Ramos (cell line): ENCODE data around the gene CPNE2.

ENCODE experiments used
- in situ Hi-C: fragments of 300-500 bp; cut with MboI; formaldehyde crosslinking; loops from one replicate; pipeline ENCODE4 v1.14.3; 2022; ENCODE audit warnings: low sequenced_read_pairs; ENCODE audit not compliant: unreplicated experiment

The CPNE2 gene

DNA sequence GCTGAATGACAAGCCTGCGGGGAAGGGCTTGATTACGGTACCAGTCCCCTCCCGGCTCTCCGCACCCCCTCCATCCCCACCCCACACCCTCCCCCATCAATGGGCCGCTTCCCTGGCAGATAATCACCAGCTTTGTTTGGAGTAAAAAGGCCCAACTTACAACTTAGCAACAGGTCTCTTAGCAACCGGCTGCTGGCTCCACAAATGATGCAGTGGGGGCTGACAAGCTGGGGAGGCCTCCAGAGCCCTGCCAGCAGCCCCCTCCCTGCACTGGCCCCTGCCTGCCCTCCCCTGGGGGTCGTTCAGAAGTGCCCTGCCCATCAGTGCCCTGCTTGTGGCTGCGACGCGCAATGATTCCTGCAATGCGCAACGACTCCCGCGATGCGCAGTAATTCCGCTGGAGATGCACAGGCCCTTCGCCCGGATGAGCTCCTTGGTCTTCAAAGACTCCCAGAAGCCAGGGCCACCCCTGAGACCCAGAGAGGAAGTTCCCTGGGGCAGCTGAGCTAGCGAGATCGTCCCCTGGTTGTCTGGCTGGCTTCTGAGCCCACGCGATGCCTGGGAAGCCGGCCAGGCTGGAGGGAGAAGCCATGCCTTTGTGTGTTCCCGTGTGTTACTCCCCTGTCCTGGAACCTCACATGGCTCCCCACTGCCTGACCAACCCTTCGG, 23.3 kb downstream of the CPNE2 start:
- in situ Hi-C loops, result no loop called here

DNA sequence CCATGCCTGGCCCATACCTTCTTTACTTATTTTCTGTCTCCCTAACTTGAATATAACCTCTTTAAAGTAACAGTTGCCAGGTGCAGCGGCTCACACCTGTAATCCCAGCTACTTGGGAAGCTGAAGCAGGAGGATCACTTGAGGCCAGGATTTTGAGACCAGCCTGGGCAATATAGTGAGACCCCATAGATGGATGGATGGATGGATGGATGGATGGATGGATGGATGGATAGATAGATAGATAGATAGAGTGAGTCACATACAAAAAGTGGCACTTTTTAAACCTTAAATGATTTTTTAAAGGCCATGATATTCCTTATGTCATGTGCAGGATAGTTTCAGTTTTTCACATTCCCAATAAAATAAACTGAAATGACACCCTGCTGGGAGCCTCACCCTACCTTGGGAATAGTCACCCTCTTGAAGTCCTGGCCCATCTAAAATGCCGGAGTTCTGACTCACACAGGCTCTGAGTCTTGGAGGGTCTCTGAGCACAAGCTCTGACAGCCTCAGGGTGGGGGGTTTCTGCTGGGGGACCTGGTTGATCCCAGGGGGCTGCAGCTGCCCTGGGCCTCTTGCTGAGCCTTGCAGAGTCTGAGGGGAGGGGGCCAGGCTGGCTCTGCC, 26.2 kb downstream of the CPNE2 start:
- in situ Hi-C loops, result no loop called here

DNA sequence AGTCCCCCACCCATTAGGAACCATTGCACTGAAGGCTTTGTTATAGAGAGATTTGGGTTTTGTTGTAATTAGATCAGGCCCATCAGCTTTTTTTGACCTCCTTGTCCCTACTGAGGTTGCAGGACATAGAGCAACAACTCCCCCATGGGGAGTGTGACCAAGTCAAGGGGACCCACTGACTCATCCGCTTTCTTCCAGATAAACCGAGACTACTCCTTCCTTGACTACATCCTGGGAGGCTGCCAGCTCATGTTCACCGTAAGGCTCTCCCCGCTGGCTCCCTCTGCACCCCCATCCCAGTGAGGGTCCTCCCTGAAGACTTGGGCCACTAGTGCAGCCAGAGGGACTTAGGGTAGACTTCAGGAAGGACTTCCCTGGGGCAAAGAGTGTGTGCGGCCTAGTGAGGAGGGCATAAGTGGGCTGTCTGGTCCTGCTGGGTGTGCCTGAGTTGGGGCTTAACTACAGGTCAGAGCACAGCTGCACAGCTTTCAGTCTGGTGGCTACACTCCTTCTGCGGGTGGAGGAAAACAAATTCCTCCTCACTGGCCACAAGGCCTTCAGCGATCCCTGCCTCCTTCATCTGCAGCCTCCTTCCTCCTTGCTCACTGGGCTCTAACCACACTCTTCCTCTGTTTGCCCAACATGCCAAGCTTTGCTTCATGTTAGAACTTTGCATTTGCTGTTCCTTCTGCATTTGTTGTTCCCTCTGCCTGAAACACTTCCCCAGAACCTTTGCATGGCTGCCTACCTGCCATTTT, 31.0 kb downstream of the CPNE2 start:
- in situ Hi-C loops, result no loop called here

DNA sequence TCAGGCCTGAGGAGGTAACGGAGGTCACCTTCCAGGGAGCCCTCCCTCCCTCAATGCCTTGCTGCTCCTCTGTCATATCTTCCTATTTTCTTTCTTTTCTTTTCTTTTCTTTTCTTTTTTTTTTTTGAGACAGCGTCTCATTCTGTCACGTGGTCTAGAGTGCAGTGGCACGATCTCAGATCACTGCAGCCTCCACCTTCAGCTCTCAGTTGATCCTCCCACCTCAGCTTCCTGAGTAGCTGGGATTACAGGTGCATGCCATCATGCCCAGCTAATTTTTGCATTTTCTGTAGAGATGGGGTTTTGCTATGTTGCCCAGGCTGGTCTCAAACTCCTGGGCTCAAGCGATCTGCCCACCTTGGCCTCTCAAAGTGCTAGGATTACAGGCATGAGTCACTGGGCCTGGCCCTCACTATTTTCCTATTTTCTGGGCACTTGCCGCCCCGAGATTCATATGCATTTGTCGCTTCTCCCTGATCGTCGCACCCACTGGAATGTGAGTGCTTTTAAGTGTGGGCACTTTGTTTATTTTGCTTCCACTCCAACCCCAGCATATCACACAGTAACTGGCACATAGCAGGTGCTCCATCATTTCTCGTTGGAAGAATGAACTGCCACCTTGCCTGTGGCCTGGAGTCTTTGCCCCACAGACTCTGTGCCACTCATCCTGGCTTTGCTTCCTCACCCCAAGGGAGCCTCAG, 31.7 kb downstream of the CPNE2 start:
- in situ Hi-C loops, result no loop called here

DNA sequence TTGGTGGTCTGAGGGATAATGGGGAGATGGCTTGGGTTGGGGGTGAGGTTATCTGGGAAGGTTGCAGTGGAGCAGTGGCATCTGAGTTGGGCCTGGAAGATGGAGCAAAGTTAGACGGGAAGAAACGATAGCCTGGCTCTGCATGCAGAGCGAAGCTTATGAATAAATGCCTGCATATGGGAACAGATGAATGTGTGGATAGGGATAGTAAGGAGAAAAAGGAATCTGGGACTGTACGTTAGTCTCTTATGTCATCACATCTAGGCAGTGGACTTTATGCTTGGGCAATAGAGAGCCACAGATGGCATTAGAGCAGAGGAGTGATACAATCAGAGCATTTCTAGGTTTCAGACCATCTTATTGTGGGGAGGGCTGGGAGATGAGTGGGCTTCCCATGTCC, 33.0 kb downstream of the CPNE2 start:
- in situ Hi-C loops, result no loop called here

DNA sequence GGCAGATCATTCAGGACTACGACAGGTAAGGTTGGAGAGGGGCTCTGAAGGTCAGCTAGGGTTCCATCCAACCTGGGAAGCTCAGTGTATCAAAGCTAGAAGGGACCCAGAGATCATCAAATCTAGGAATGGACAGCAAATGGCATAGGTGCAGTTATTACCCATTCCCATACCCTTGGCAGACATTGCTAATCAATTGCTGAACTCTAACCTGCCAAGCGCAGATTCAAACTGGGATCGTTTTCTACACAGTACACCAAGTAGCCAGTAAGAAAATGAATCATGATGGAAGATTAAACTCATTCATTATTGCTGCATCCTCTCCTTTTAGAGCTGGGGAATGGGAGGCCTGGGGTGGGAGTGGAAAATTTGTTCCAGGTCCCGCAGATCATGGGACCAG, 33.6 kb downstream of the CPNE2 start:
- in situ Hi-C loops, result no loop called here

DNA sequence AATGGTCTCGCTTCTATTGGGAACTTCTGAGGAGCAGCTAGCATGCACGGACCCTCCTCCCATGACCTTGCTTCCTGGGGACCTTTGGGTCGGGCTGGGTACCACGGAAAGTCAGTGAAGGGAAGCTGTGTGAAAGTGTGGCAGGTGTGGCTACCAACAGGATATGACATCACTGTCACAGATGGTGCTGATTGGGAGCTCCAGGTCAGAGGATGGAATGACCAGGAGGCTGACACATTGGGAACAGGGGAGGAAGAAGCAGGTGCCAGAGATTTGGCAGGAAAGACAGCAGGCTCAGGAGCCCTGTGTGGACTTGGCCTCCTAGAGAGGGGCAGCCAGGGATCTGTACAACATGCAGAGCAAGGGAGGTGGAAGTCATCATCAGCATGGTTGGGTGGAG, 34.0 kb downstream of the CPNE2 start:
- in situ Hi-C loops, result no loop called here

DNA sequence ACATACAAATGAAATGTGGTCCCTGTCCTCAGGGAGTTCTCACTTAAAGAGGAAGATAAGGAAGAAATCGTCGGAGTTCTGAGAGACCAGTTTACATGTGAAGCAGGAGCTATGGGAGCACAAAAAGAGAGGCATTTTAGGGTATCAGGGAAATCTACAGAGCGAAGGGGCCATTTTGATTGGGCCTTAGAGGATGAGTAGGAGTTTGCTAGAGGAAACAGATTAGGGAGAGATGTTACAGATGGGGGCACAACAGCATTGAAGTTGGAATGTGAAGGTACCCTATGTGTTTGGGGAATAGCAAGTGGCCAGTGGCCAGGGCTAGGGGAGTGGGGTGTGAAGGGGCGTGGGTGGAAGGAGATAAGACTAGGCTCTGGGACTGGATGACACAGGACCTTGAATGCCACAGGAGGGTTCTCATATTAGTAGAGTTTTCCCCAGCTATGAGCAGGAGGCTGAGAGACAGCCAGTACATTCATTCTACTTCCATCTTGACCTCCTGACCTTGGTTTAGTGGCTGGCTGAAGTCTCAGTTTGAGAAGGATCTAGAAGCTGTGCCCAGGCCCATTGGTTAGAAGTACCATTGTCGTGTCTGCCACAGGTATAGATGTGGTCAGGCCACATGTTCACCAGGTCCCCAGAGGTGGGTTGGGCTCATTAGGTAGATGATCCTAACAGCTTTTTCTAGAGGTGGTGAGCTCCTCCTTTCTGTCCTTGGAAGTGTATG, 34.8 kb downstream of the CPNE2 start:
- in situ Hi-C loops, result no loop called here

DNA sequence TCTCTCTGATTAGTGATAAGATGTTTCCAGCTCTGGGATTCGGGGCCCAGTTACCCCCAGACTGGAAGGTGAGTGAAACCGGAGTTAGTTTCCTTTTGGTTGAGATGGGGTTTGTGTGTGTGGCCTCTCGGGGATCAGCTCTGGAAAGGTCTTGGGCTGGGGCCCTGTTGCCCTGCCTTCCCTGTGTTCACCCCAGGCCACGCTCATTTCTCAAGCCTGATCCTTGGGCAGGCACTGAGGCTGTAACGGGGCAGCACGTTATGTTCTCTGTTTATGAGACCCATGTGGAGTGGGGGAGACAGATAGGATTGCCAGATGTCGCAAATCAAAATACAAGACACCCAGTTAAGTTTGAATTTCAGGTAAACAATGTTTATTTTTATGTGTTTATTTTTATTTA, 35.5 kb downstream of the CPNE2 start:
- in situ Hi-C loops, result no loop called here

DNA sequence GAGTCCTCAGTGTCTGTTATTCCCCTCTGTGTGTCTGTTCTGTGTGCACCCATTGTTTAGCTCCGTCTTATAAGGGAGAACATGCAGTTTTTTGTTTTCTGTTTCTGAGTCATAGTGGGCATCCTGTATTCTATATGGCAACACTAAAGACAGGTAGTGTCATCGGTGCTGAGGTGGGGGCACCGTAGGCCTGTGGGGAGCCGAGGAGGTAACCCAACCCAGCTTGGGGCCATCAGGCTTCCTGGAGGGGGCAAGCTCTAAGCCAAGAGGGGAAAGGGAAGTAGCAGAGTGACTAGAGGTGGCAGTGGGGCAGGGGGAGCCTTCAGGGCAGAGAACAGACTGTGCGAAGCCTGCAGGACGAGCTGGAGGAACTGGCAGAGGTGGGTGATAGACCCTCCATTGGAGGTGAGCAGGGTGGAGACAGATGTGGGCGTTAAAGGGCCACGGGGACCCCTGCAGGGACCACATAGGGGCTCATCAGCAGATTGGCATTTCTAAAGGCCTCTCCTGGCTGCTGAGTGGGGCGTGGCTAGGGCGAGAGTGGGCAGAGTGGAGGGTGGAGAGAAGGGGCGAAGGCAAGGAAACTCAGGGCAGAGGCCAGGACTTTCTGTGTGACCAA, 36.5 kb downstream of the CPNE2 start:
- in situ Hi-C loops, result no loop called here

DNA sequence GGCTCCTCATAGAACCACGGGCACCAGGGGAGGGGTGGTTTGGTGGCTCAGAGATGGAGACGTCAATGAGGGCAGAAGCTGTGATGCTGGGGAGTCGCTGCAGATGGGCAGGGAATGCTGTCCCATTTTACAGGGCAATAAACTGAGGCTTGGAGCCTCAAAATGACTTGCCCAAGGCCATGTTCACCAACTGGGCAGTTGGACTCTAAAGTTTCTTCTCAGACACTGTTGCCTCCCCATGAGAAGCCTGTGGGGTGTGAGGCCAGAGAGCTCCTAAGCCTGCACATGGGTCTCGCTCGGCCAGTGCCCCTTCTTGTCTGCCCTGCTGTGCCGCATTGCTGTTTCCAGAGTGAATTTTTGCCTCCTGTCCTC, 38.6 kb downstream of the CPNE2 start:
- in situ Hi-C loops, result no loop called here

DNA sequence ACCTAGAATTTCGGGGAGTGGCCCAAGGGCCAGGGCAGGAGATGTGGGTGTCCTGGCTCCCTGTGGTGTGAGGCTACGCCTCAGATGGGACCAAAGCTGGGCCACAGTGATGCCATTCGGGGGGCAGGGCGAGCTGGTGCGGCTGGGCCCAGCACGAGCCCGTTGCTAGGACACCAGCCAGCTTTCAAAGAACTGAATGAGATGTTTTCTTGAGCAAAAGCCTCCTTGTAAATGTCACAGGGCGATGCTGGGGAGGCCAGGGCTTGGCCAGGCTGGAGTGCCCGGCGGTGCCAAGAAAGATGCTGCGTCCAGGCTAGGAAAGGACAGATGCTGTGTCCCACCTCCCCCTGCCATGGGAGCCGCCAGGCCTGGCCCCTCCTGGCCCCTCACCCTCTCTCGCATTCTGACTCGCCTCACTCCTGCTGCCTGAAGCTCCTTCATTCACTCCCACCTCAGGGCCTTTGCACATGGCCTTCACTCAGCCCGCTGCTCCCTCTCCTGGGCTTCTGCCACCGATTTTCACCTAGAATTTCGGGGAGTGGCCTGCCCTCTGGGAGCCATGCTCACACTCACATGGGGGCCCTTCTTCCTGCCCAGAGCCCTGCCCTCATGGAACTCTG, 39.1 kb downstream of the CPNE2 start:
- in situ Hi-C loops, result no loop called here

DNA sequence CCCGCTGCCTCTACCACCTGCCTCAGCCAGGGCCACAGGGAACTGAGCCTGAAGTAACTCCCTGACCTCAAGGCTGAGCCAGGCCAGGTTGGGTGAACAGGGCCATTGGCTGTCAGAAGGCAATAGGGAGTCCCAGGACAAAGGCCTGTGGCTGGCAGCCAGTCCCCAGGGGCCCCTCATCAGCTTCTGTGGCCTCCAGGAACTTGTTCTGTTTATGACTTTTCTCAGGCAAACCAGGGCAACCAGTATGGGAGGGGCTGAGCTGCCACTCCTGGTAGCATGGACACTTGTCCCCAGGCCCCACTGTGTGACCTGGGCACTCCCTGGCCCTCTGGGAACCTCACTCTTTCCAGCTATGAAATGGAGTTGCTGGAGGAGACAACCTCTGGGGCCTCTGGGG, 40.1 kb downstream of the CPNE2 start:
- in situ Hi-C loops, result no loop called here

DNA sequence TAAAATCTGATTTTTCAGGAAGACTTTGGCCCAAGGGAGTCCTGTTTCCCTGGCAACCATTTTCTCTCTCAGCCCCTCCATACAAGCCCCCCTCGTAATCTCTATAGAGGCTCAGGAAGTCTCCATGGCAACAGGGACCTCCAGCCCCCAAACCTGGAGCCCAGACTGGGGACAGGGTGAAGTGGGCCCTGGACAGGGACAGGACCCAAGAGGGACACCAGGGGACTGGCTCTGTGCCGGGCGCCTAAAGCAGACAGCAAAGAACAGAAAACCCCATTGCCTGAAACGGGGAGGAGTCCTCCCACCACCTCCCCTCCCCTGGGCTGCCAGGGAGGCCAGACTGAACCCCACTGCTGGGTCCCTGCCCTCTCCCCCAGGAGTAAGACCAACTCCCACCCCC, 40.6 kb downstream of the CPNE2 start:
- in situ Hi-C loops, result no loop called here

DNA sequence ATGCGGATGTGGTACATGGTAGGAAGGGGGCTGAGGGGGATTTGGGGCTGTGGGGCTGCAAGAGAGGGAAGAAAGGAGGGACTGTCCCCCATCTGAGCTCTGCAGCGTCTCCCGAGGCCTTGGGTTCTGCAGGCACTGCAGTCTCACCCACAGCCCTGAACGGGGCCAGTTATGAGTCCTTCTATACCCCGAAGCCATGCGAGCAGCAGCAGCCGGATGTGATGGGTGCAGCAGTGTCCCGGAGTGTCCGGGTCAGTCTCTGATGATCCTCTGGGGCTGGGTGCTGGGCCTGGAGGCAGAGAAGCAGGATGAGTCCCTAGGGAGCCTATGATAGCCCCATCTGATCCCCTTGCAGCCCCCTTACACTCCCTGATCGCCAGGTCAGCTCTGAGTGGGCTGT, 41.5 kb downstream of the CPNE2 start:
- in situ Hi-C loops, result no loop called here

DNA sequence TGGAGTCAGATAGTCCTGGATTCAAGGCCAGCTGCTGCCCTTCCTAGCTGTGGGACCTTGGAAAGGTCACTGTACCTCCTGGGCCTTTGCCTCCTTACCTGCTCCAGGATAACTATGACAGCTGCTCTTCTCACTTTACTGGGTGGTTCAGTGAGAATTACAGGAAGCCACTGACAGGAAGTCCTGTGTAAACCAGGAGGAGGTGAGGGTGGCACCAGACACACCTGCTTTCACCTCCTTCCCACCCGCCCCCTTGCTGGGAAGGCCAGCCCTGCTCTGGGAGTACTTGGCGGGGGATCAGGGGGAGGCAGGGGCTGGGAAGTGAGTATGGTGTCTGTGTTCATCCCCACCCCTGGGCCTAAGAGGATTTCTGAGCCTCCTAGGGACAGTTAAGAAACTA, 42.6 kb downstream of the CPNE2 start:
- in situ Hi-C loops, result no loop called here

DNA sequence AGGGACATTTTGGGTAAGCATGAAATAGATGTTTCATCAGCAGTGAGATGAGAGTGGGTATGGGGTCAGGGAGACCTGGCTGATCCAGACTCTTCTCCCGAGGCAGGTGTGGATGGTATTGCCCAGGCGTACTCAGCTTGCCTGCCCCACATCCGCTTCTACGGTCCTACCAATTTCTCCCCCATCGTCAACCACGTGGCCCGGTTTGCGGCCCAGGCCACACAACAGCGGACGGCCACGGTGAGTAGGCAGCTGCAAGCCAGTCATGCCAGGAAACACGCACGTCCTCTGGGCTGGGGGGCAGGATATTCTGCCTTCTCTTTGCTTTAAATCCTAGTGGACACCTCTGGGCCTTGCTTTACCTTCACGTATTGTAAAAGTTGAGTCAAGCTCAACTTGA, 44.7 kb downstream of the CPNE2 start:
- in situ Hi-C loops, result no loop called here

DNA sequence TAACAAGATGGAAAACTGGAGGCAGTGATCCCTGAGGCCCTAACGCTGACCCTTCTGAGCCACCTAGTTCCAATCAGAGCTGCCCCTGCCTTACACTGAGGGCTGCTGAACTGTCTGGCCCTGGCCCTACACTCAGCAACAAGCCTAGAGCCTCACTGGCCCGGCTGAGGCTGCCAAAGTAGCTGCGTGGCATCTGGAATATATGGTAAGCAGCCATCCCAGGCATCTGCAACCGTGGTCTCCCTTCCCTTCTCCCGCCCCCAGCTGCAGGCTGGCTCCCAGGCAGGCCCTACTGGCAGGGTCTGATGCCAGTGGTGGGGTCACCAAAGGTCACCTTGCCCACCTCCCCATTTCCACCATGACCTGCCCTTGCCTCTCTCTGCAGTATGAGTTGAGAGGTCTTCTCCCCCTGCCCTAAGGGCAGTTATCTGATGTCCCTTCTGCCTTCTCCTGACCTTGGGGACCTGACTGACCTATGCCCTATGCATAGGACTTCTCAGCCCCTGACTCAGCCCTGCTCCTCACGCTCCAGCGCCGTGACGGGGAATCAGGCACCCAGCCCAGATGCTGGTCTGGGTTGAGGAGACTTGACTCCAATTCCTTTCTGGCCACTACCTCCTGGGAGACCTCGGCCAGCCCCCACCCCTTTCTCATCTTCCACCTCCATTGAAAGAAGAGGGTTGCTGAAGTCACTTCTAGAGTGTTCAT, 45.3 kb downstream of the CPNE2 start:
- in situ Hi-C loops, result no loop called here

DNA sequence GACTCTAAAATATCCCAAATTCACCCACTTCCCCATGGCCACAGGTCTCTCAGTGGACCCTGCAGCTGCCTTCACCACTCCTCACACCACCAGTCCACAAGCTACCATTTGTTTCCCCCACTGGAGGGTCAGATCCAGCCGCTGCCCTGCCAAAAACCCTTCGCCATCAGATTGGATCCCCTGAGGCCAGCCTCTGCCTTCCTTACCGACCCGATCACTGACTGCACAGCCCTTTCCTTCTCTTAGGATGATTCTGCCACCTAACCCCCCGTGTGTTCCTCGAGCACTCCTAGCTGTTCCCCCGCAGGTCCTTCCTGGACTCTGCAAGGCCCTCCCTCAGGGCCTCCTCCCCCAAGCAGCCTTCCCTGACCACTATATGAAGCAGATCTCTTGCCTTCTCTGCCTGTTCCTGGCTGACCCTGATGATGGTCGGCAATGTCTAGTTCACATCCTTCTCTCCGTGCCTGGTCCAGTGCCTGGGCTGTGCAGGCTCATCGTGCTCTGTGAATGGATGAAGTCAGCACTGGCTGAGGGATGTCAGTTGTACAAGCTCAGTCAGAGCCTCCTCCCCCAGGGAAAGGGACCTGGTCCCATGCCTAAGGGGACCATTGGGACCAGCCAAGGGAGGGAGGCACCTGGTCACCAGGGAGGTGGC, 46.0 kb downstream of the CPNE2 start:
- in situ Hi-C loops, result no loop called here
